Thyroid gland (tissue), 4 donors: Measurements from ENCODE around the gene GSG1L. TPM values are rescaled to one million over a fixed set of nuclear protein-coding genes. Genes with fewer than 3 reads are reported as not detected.

Source experiments
- DNase-seq, 2 donors: peaks; one replicate each; pipeline ENCODE4 v3.0.0-alpha.2; 2019
- H3K27ac ChIP-seq, 3 donors: fragments of 200-600 bp; sonication (generic); 1 replicate in 2 of 3; 2 replicates in 1 of 3; pipeline ENCODE4 v1.5.1; 2016 to 2019; ENCODE audit warnings: mild to moderate bottlenecking in 1 of 3, moderate library complexity in 1 of 3
- H3K27me3 ChIP-seq: fragments of 200-600 bp; sonication (generic); one replicate; pipeline ENCODE4 v1.5.1; 2019
- H3K36me3 ChIP-seq, 2 donors: fragments of 200-600 bp; sonication (generic); one replicate each; pipeline ENCODE4 v1.5.1; 2016 to 2019
- H3K4me1 ChIP-seq, 2 donors: fragments of 200-600 bp; sonication (generic); one replicate each; pipeline ENCODE4 v1.5.1; 2017 to 2019
- H3K4me3 ChIP-seq, 3 donors: fragments of 200-600 bp; sonication (generic); replicated peaks in 1 of 3; 1 replicate in 2 of 3; 2 replicates in 1 of 3; pipeline ENCODE4 v1.5.1; 2016; ENCODE audit warnings: mild to moderate bottlenecking in 1 of 3
- H3K9me3 ChIP-seq: fragments of 200-600 bp; sonication (generic); one replicate; pipeline ENCODE4 v1.5.1; 2017
- POLR2A ChIP-seq, 2 donors: fragments of 450-650 bp; IDR thresholded peaks; one replicate each; pipeline ENCODE4 v1.6.1; 2017; ENCODE audit warnings: antibody characterized with exemption in 2 of 2, mild to moderate bottlenecking in 2 of 2, moderate library complexity in 1 of 2
- WGBS, 2 donors: methylation state at CpG; one replicate each; pipeline ENCODE4 v1.1.5; 2017; 5-methylcytosine and 5-hydroxymethylcytosine counted together
- intact Hi-C: fragments of 100-400 bp; cut with DNase I; formaldehyde crosslinking; loops from one replicate; pipeline ENCODE4 v1.15.1; 2023
- total RNA-seq, 4 donors: library from RNA; depleted of rRNA; stranded (reverse); fragments of >200 nt; gene quantifications; one replicate each; pipeline ENCODE4 v1.2.3, GENCODE V29; 2016
- TF ChIP-seq, protein P1 (sequence below), 6 experiments: fragments of 200-600 bp in 3 of 6; fragments of 450-650 bp in 3 of 6; sonication (generic) in 3 of 6; IDR thresholded peaks; one replicate each; pipeline ENCODE4 v1.5.1; 2016 to 2019; ENCODE audit warnings: antibody characterized with exemption in 6 of 6, mild to moderate bottlenecking in 2 of 6, inconsistent platforms in 1 of 6, moderate library complexity in 1 of 6

GSG1L gene
- total RNA-seq, 4 donors from 2014 or later: not detected

DNA sequence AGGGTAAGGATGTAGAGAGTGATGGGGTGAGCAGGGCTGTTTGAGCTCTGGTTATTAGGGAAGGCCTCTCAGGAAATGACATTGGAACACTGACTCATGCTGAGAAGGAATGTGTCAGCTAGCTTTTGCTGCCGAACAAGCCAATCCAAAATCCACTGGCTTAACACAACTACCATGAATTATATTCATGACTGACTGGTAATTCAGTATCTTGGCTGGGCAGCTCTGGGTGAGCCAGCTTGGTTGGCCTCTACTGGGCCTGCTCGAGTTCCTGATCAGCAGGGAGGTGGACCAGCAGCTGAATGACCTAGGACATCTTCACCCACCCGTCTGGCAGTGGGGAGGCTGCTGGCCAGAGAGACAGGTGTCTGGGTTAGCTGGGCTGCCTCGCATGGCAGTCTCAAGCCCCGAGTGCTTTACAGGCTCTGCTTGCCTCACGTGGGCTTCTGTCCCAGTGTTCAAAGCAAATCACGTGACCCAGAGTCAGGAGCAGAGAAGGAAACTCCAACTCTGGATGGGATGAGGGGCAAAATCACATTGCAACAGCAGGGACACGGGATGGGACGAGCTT, 304.1 kb downstream of the GSG1L start:
- Histone ChIP-seq H3K4me1 (peaks cover 13 to 25% of the 10 kb centered on the region in 2 donors), H3K9me3 (no peaks in the 10 kb centered on the region), H3K27ac (no peak overlapping the region), H3K36me3 (peaks cover 0 to 9% of the 10 kb centered on the region in 2 donors), H3K27me3 (no peaks in the 10 kb centered on the region), H3K4me3 (no peak overlapping the region)
- 84% methylated on average over 7 to 9 of the region's 9 CpGs for WGBS, 2 donors
- no peak for DNase-seq
- no peak for TF ChIP-seq POLR2A (IDR thresholded peaks at IDR 0.05)
- TF ChIP-seq, protein P1, sequence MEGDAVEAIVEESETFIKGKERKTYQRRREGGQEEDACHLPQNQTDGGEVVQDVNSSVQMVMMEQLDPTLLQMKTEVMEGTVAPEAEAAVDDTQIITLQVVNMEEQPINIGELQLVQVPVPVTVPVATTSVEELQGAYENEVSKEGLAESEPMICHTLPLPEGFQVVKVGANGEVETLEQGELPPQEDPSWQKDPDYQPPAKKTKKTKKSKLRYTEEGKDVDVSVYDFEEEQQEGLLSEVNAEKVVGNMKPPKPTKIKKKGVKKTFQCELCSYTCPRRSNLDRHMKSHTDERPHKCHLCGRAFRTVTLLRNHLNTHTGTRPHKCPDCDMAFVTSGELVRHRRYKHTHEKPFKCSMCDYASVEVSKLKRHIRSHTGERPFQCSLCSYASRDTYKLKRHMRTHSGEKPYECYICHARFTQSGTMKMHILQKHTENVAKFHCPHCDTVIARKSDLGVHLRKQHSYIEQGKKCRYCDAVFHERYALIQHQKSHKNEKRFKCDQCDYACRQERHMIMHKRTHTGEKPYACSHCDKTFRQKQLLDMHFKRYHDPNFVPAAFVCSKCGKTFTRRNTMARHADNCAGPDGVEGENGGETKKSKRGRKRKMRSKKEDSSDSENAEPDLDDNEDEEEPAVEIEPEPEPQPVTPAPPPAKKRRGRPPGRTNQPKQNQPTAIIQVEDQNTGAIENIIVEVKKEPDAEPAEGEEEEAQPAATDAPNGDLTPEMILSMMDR (IDR thresholded peaks at IDR 0.05): no peak
- intact Hi-C loops: no loop called here

DNA sequence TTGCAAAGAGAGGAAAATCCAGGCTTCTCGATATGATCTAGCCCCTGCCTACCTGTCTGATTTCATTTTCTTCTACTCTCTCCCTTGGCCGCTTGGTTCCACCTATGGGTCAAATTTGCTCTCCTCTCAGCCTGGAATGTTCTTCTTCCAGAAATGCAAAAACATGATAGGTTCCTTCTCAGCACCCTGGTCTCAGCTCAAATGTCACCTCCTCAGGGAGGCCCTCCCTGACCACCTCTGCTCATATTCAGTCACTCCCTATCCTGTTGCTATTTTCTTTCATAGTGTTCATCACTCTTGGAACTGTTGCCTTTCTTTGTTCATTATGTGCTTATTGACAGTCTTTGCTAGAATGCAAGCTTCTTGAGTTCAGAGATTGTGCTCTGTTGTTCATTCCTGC, 305.0 kb downstream of the GSG1L start:
- Histone ChIP-seq H3K9me3 (no peaks in the 10 kb centered on the region), H3K4me3 (no peak overlapping the region), H3K36me3 (peaks cover 0 to 9% of the 10 kb centered on the region in 2 donors), H3K4me1 (peaks cover 16 to 33% of the 10 kb centered on the region in 2 donors), H3K27ac (no peak overlapping the region), H3K27me3 (no peaks in the 10 kb centered on the region)
- TF ChIP-seq, protein P1 (IDR thresholded peaks at IDR 0.05): no peak
- TF ChIP-seq POLR2A (IDR thresholded peaks at IDR 0.05): no peak
- no peak for DNase-seq
- intact Hi-C loops: no loop called here
- WGBS, 2 donors: 97 to 99% methylated on average over 2 of the region's 2 CpGs

DNA sequence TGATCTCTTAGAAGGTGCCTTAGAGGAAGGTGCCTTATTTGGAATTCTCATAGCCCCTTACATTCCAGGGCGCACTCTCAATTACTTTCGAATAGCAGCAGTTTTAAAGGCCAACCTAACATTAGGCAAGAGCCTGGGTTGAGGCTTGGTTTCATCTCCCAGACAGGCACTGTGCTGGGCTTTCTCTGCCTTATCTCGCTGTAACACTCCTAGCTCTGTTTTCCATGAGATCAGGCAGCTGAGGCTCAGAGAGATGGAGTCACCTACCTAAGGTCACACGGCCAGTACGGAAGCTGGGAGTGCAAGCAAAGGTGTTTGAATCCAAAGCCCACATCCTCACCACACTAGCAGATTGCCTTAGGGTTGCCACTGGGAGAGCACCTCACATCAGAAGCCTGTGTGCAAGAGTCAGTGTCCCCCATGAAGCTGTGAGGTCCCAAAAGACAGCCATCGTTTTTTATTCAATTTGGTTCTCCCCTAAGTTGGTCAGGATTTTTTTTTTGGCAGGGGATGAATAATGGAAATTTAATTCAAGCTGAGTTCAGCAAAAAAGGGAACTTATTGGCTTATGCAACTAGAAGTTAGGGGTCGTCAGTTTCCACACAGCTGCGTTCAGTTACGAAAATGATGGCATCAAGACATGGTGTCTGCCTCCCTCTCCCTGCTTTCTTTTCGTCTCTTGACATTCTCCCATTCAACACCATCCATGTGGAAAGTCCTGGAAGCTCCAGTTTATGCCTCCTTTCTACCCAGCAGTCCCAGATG, 307.1 kb downstream of the GSG1L start:
- no peak for TF ChIP-seq POLR2A (IDR thresholded peaks at IDR 0.05)
- TF ChIP-seq, protein P1 (IDR thresholded peaks at IDR 0.05): no peak
- intact Hi-C loops: no loop called here
- no peak overlapping the region for H3K4me3 ChIP-seq
- 89 to 90% methylated on average over 10 of the region's 10 CpGs for WGBS, 2 donors
- no peaks in the 10 kb centered on the region for H3K27me3 ChIP-seq
- no peaks in the 10 kb centered on the region for H3K9me3 ChIP-seq
- peaks cover 6 to 28% of the 10 kb centered on the region in 2 donors for H3K4me1 ChIP-seq
- DNase-seq: no peak
- H3K36me3 ChIP-seq: peaks cover 0 to 6% of the 10 kb centered on the region in 2 donors
- H3K27ac ChIP-seq: no peak overlapping the region

DNA sequence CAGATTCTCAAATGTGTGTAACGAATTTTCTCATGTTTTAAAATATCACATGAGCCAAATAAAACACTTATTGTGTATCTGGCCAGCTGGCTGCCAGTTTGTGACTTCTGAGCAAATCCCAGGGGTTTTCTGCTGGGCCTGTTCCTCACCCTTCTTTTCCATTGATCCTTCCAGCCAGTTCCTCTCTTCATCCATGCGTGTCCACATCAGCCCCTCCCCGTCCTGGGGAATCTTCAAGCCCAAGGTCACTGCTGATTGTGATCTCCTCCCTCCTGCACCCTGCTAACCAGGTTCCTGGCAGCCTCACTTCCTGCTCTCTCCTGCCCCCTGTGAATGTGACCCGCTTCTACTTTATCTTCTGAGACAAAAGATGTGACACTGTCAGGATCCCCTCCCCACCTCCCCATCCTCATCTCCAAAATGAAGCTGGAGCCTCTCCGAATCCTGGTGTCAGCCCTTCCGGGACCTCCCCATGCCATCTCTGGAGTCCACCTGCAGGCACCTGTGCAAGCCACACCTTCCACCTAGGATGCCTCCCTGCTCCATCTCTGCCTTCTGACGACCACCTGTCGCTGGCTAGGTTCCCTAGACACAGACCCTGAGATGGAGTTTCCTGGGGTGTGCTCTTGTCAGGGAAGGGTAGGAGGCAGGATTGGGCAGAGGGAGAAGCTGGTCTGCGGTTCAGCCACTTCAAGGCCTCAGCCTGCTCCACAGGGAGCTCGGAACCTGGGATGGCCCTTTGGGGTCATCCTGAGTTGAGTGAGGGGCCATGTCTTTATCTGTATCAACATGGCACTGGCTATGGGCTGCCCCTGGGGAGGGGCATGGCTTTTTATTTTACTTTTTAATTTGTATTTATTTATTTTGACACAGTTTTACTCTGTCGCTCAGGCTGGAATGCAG, 308.5 kb downstream of the GSG1L start:
- TF ChIP-seq, protein P1 (IDR thresholded peaks at IDR 0.05): no peak
- TF ChIP-seq POLR2A (IDR thresholded peaks at IDR 0.05): no peak
- Histone ChIP-seq H3K27me3 (no peaks in the 10 kb centered on the region), H3K27ac (peak overlapping the region in 2 of 3 donors; percentile 45 to 50), H3K4me1 (peaks cover 6 to 24% of the 10 kb centered on the region in 2 donors), H3K9me3 (no peaks in the 10 kb centered on the region), H3K36me3 (peaks cover 0 to 6% of the 10 kb centered on the region in 2 donors), H3K4me3 (no peak overlapping the region)
- DNase-seq: peak in 1 of 2 donors; percentile 18
- 82 to 84% methylated on average over 11 of the region's 11 CpGs for WGBS, 2 donors
- intact Hi-C loops: no loop called here
